PFSK-1 (cell line): ENCODE results near the gene UVRAG.

ENCODE experiments used
- FOXP2 ChIP-seq: optimal IDR thresholded peaks from 2 replicates; pipeline ENCODE3; 2011; ENCODE audit warnings: borderline replicate concordance, control low read depth, inconsistent platforms; ENCODE audit not compliant: insufficient read depth; ENCODE audit errors: extremely low read length, extremely low read depth
- POLR2AphosphoS5 ChIP-seq: IDR thresholded peaks from 2 replicates; pipeline ENCODE4 v1.6.1; 2012; ENCODE audit warnings: low read depth, mild to moderate bottlenecking, control low read depth, low read length, moderate library complexity
- SIN3A ChIP-seq: IDR thresholded peaks from 2 replicates; pipeline ENCODE4 v1.6.1; 2012; ENCODE audit warnings: mild to moderate bottlenecking, low read length, moderate library complexity, borderline replicate concordance; ENCODE audit not compliant: insufficient read depth
- TAF1 ChIP-seq: IDR thresholded peaks from 2 replicates; pipeline ENCODE4 v1.6.1; 2012; ENCODE audit warnings: low read length, control low read depth, borderline replicate concordance; ENCODE audit not compliant: insufficient read depth
- TF ChIP-seq, protein P1 (sequence below), 2 experiments: IDR thresholded peaks; 2 replicates each; pipeline versions ENCODE4 v1.6.1 to v1.8.0; 2011 to 2012; ENCODE audit warnings: low read depth in 2 of 2, low read length in 2 of 2, control low read depth in 1 of 2, inconsistent platforms in 1 of 2, mild to moderate bottlenecking in 1 of 2, moderate library complexity in 1 of 2; ENCODE audit not compliant: insufficient read depth in 1 of 2

UVRAG gene

GRCh38 chr11:76143274-76143673 is 328.3 kb downstream of the UVRAG start:
- TF ChIP-seq, protein P1, sequence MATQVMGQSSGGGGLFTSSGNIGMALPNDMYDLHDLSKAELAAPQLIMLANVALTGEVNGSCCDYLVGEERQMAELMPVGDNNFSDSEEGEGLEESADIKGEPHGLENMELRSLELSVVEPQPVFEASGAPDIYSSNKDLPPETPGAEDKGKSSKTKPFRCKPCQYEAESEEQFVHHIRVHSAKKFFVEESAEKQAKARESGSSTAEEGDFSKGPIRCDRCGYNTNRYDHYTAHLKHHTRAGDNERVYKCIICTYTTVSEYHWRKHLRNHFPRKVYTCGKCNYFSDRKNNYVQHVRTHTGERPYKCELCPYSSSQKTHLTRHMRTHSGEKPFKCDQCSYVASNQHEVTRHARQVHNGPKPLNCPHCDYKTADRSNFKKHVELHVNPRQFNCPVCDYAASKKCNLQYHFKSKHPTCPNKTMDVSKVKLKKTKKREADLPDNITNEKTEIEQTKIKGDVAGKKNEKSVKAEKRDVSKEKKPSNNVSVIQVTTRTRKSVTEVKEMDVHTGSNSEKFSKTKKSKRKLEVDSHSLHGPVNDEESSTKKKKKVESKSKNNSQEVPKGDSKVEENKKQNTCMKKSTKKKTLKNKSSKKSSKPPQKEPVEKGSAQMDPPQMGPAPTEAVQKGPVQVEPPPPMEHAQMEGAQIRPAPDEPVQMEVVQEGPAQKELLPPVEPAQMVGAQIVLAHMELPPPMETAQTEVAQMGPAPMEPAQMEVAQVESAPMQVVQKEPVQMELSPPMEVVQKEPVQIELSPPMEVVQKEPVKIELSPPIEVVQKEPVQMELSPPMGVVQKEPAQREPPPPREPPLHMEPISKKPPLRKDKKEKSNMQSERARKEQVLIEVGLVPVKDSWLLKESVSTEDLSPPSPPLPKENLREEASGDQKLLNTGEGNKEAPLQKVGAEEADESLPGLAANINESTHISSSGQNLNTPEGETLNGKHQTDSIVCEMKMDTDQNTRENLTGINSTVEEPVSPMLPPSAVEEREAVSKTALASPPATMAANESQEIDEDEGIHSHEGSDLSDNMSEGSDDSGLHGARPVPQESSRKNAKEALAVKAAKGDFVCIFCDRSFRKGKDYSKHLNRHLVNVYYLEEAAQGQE (IDR thresholded peaks at IDR 0.05; ENCODE audit: insufficient read depth in 1 of 2, low read depth in 2 of 2, low read length in 2 of 2), result no peak
- TF ChIP-seq SIN3A (no peak), TAF1 (no peak), FOXP2 (no peak), POLR2AphosphoS5 (no peak)

- no peak for TF ChIP-seq POLR2AphosphoS5
- TF ChIP-seq, protein P1 (IDR thresholded peaks at IDR 0.05; ENCODE audit: insufficient read depth in 1 of 2, low read depth in 2 of 2, low read length in 2 of 2), result no peak
- no peak for TF ChIP-seq FOXP2
- TF ChIP-seq SIN3A, result no peak
- TF ChIP-seq TAF1, result no peak
Observed at GRCh38 chr11:76147106-76147740, 332.2 kb downstream of the UVRAG start.

DNA sequence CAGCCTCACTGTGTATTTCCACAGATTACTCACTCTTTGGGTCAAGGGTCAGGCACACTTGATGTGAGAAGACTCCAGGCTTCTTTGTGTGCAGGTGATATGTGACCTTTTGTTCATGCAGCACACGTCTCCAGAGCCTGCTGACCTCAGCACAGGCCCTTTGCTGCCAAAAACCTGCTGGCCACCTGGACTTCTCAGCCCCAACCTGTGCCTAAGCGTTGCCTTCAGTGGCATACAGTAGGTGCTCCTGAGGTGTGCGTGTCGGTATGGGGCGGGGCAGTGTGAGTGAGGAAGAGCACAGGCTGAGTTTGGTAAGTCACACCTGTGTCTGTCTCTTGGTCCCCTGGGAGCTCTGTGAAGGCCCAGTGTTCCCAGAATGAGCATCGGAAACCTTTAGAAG is 333.2 kb downstream of the UVRAG start:
- no peak for TF ChIP-seq SIN3A
- TF ChIP-seq TAF1, result no peak
- no peak for TF ChIP-seq POLR2AphosphoS5
- TF ChIP-seq FOXP2, result no peak
- TF ChIP-seq, protein P1 (IDR thresholded peaks at IDR 0.05; ENCODE audit: insufficient read depth in 1 of 2, low read depth in 2 of 2, low read length in 2 of 2), result no peak

GRCh38 chr11:76148941-76149613 is 334.1 kb downstream of the UVRAG start:
- TF ChIP-seq TAF1, result no peak
- TF ChIP-seq FOXP2, result no peak
- TF ChIP-seq POLR2AphosphoS5, result no peak
- no peak for TF ChIP-seq SIN3A
- TF ChIP-seq, protein P1 (IDR thresholded peaks at IDR 0.05; ENCODE audit: insufficient read depth in 1 of 2, low read depth in 2 of 2, low read length in 2 of 2), result no peak

- TF ChIP-seq POLR2AphosphoS5, result no peak
- TF ChIP-seq SIN3A, result no peak
- TF ChIP-seq, protein P1 (IDR thresholded peaks at IDR 0.05; ENCODE audit: insufficient read depth in 1 of 2, low read depth in 2 of 2, low read length in 2 of 2), result no peak
- TF ChIP-seq TAF1, result no peak
Observed at GRCh38 chr11:76149713-76150112, 334.7 kb downstream of the UVRAG start.
